GM21825 (cell line): ENCODE measurements around the gene ZMYM4.
"Not testable (repeated sequence)": the region's sequence is repeated elsewhere in the genome, so short reads cannot be mapped to it uniquely, and the experiment has no call there.

Experiments used
- ATAC-seq: cut with Tn5 transposase; IDR thresholded peaks from one replicate; pipeline ENCODE4 v1.9.1; 2021; ENCODE audit warnings: mild to moderate bottlenecking, moderate library complexity; ENCODE audit not compliant: unreplicated experiment

ZMYM4 gene

GRCh38 chr1:35449334-35450008 is 181.0 kb downstream of the ZMYM4 start:
- no peak for ATAC-seq

GRCh38 chr1:35451125-35451528 is 182.6 kb downstream of the ZMYM4 start:
- ATAC-seq: no peak

GRCh38 chr1:35452106-35452774 is 183.7 kb downstream of the ZMYM4 start:
- ATAC-seq: no peak

GRCh38 chr1:35453031-35453430 is 184.5 kb downstream of the ZMYM4 start:
- no peak for ATAC-seq

- no peak for ATAC-seq
Measured at GRCh38 chr1:35454176-35454575, 185.7 kb downstream of the ZMYM4 start.

GRCh38 chr1:35454616-35455015 is 186.1 kb downstream of the ZMYM4 start:
- no peak for ATAC-seq

GRCh38 chr1:35460796-35461195 is 192.3 kb downstream of the ZMYM4 start:
- no peak for ATAC-seq

- ATAC-seq: no peak
Measured at GRCh38 chr1:35461966-35462651, 193.6 kb downstream of the ZMYM4 start.

DNA sequence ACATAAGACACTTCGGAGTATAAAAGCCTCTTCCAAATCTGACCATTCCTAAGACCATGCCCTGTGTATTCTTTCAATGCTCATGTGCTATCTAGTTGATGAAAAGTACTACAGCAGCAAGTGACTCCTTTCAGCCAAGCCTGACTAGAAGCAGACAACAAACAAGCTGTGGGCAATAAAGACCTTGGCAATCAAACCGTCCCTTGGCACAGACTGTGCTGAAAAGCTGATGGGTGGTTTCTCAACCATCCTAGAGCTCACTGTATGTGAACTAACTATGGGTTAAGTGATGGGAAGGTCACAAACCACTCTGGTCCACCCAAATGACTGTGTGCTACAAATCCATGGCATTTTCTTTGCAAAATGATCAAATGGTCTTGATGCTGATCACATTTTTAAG is 194.7 kb downstream of the ZMYM4 start:
- ATAC-seq: no peak

GRCh38 chr1:35463749-35464148 is 195.2 kb downstream of the ZMYM4 start:
- ATAC-seq: not testable (repeated sequence)

GRCh38 chr1:35466120-35466519 is 197.6 kb downstream of the ZMYM4 start:
- ATAC-seq: no peak

DNA sequence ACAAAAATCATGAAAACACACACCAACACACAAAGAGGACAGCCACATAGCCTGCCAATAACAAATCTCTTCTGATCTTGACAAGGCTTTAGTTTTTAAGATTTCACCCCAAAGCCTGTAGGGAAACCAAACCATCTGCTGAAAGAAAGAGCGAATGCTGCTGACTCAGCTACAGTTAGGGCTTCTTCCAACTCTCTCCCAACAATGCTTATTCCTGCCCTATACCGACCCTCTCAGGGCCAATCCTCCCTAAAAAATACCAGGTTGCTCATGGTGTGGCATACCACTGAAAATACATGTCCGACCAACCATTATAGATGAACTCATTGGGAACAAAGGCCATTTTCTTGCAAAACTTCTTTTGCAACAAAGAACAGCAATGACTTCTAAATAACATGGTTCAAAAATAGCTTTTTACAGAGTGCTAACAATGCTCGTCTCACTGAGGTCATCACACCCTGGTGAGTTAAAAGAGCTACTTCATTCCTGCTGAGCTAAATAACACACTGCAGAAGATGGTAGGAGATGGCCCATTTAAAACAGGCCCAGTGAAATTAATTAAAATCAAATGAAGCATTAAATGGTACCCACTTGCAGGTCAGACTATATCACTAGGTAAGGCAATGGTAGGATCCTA is 202.6 kb downstream of the ZMYM4 start:
- no peak for ATAC-seq
